Measurements from ENCODE around the gene GPN2. TPM values are rescaled to one million over a fixed set of nuclear protein-coding genes. Genes with fewer than 3 reads are reported as not detected.

GPN2 gene
- total RNA-seq, 2 experiments from 2014 or later = 29.4 to 31.4 TPM

GRCh38 chr1:26913754-26914619, 23.9 kb upstream of the GPN2 start, which contains the start of gene NR0B2:
TSS of gene NR0B2 (minus strand) at chr1:26913975. CDS start at chr1:26913940, 35 bp downstream.
- DNase-seq = no peak
- H3K36me3 Mint-ChIP-seq (ENCODE audit: low read depth) = no peaks in the 10 kb centered on the region
- H3K4me3 Mint-ChIP-seq = no peak within 1 kb of the TSS

DNA sequence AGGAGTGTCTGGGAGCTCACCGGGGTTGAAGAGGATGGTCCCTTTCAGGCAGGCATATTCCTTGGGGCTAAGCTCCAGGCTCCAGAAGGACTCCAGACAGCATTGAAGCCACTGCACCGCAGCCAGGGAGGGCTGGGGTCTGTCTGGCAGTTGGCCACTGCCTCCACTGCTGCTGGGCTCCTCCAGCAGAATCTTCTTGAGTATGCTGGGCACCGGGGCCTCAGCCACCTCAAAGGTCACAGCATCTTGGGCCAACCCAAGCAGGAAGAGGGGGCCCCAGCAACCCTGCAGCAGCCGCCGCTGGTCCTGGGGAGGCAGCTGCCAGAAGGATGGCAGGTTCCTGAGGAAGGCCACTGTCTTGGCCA, 23.3 kb upstream of the GPN2 start:
- POLR2A ChIA-PET = interaction anchor here (1.6 to 2.0 kb wide), 2 partner anchors 11 to 23 kb away, joined by 3 to 7 read pairs; partner anchors contain the start of gene GPN2
- H3K4me1 Mint-ChIP-seq = no peaks in the 10 kb centered on the region

More at GRCh38 chr1:26913754-26914619, 23.9 kb upstream of the GPN2 start, which contains the start of gene NR0B2:
- Mint-ChIP-seq H3K4me1 (no peaks in the 10 kb centered on the region), H3K27me3 (peaks cover 5% of the 10 kb centered on the region), H3K9me3 (no peaks in the 10 kb centered on the region), H3K27ac (no peak within 1 kb of the TSS)
- ChIA-PET POLR2A (interaction anchor here (1.4 to 2.0 kb wide), 3 partner anchors 10 to 24 kb away, joined by 3 to 7 read pairs (median 4); partner anchors contain the start of genes GPATCH3 and GPN2), CTCF (no interaction called here)

GRCh38 chr1:26912147-26912490, 22.0 kb upstream of the GPN2 start:
- Mint-ChIP-seq H3K36me3 (ENCODE audit: low read depth) (no peaks in the 10 kb centered on the region), H3K27ac (no peak overlapping the region), H3K4me3 (no peak overlapping the region), H3K4me1 (no peaks in the 10 kb centered on the region), H3K27me3 (peaks cover 7% of the 10 kb centered on the region), H3K9me3 (no peaks in the 10 kb centered on the region)
- ChIA-PET CTCF (interaction anchor here (1.2 kb wide), 1 partner anchor 11 kb away, joined by 4 read pairs; the partner anchor contains the start of gene GPATCH3), POLR2A (interaction anchor here (1.0 to 2.0 kb wide), 2 partner anchors 12 to 22 kb away, joined by 4 to 7 read pairs; partner anchors contain the start of genes GPATCH3 and GPN2)
- DNase-seq = no peak

More for the DNA sequence above, 23.3 kb upstream of the GPN2 start:
- CTCF ChIA-PET = interaction anchor here (1.2 kb wide), 1 partner anchor 13 kb away, joined by 4 read pairs; the partner anchor contains the start of gene GPATCH3
- no peaks in the 10 kb centered on the region for H3K36me3 Mint-ChIP-seq (ENCODE audit: low read depth)
- no peaks in the 10 kb centered on the region for H3K9me3 Mint-ChIP-seq
- H3K27me3 Mint-ChIP-seq = peaks cover 5% of the 10 kb centered on the region
- no peak for DNase-seq
- H3K27ac Mint-ChIP-seq = no peak overlapping the region
- no peak overlapping the region for H3K4me3 Mint-ChIP-seq

- Mint-ChIP-seq H3K9me3 (no peaks in the 10 kb centered on the region), H3K4me1 (no peaks in the 10 kb centered on the region), H3K4me3 (no peak overlapping the region), H3K36me3 (ENCODE audit: low read depth) (no peaks in the 10 kb centered on the region), H3K27me3 (peaks cover 11% of the 10 kb centered on the region), H3K27ac (no peak overlapping the region)
- no peak for DNase-seq
- CTCF ChIA-PET = no interaction called here
- POLR2A ChIA-PET = no interaction called here
Observed at GRCh38 chr1:26911399-26912146, 21.5 kb upstream of the GPN2 start.

DNA sequence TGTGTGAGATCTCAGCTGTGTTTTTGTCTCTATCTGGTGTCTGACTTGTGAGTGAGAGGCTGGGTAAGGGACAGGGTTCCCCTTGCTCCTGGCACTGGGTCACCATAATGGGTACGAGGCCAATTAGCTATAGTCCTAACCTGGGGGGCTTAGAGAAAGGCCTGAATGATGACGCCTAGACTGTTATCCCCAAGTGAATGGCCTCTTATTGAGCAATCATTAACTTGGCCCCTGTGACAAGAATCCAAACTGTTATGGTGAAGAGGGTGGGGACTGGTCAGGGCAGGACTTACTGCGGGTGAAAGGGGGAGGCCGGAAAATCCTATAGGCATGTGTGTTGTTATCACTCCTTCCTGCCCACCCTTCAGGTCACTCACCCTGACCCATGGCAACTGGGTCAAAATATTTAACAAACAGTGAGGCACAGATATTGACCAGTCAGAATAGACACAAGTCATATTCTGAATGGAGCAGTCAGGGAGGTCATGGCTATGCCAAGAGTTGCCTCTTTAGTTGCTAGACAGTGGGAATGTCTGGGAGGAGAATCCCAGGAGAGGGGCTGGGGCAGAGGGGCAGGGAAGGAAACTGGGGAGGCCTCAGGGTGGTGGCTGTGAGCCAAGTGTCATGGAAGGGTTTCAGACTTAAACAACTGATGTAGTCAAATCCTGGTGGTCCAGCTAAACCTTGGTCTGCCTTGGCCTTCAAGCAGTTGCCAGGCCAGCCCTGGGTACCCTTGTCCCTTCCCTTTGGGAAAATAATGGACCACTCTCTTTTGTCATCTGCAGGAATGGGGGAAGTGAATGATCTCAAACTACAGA, 20.5 kb upstream of the GPN2 start:
- H3K27me3 Mint-ChIP-seq = peaks cover 11% of the 10 kb centered on the region
- no peak for DNase-seq
- H3K4me3 Mint-ChIP-seq = no peak overlapping the region
- H3K4me1 Mint-ChIP-seq = no peaks in the 10 kb centered on the region
- H3K36me3 Mint-ChIP-seq (ENCODE audit: low read depth) = no peaks in the 10 kb centered on the region
- no peak overlapping the region for H3K27ac Mint-ChIP-seq
- ChIA-PET CTCF (no interaction called here), POLR2A (interaction anchor here (2.4 kb wide), 1 partner anchor 10 kb away, joined by 15 read pairs; the partner anchor contains the start of gene GPATCH3)
- no peaks in the 10 kb centered on the region for H3K9me3 Mint-ChIP-seq

DNA sequence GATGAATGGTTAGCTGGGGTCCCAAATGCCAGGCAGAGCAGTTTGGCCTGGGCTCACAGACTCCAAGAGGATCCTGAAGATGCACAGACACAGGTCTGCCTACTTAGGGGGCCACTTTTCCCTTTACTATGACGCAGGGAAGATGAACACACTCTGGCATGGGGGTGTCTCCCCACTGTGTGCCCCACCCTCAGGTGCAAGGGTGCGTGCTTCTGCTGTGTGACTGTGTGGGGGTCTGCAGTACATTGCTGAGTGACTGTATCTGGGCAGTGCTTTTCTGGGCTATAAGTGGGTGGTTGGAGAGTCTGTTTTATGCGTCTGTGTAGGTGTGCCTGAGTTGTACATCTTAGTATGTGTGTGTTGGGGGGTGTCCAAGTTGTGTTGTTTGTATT, 19.9 kb upstream of the GPN2 start:
- peaks cover 11% of the 10 kb centered on the region for H3K27me3 Mint-ChIP-seq
- CTCF ChIA-PET = interaction anchor here (0.6 kb wide), 1 partner anchor 266 kb away, joined by 3 read pairs; no protein-coding TSS in a partner anchor
- POLR2A ChIA-PET = interaction anchor here (2.4 kb wide), 1 partner anchor 10 kb away, joined by 15 read pairs; the partner anchor contains the start of gene GPATCH3
- no peaks in the 10 kb centered on the region for H3K9me3 Mint-ChIP-seq
- no peak for DNase-seq
- no peaks in the 10 kb centered on the region for H3K4me1 Mint-ChIP-seq
- no peak overlapping the region for H3K4me3 Mint-ChIP-seq
- no peaks in the 10 kb centered on the region for H3K36me3 Mint-ChIP-seq (ENCODE audit: low read depth)
- H3K27ac Mint-ChIP-seq = no peak overlapping the region

DNA sequence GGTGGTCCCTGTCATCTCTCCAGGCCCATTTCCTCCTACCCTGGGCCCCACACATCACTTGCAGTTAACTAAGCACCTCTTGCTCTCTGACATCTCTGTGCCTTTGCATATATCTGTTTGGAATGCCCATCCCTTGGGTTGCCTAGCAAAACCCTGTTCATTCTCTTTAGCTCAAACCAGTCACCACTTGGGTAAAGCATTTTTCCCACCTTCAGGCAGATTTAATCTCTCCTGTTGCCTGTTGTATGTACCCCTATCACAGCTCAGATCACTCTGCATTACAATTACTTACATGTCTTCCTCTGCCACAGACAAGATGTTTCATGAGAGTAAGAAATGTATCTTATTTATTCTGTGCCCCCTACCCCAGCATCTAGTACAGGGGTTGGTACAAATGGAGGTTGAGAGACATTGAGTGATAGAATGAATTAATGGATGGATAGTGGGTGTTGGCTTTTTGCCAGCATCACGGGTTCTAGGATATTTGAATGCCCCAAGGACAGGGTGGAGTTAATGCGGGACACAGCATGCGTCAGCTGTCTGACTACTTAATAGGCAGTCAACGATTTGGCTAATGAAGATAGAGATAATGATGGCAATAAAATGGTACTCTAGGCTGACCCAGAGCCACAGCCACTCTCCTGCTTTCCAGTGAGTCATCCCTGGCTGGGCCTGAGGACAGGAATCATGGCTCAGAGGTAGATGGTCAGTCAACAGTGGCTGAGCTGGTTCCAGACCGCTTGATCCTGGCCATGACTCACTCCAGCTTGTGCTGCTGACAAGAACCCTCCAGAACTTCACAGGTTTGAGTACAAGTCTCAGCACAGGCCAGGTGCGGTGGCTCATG, 17.2 kb upstream of the GPN2 start:
- Mint-ChIP-seq H3K4me1 (peaks cover 2% of the 10 kb centered on the region), H3K27me3 (peaks cover 11% of the 10 kb centered on the region), H3K36me3 (ENCODE audit: low read depth) (no peaks in the 10 kb centered on the region), H3K4me3 (no peak overlapping the region), H3K9me3 (no peaks in the 10 kb centered on the region), H3K27ac (no peak overlapping the region)
- ChIA-PET CTCF (no interaction called here), POLR2A (interaction anchor here (1.7 kb wide), 1 partner anchor 42 kb away, joined by 4 read pairs; no protein-coding TSS in a partner anchor)
- no peak for DNase-seq

DNA sequence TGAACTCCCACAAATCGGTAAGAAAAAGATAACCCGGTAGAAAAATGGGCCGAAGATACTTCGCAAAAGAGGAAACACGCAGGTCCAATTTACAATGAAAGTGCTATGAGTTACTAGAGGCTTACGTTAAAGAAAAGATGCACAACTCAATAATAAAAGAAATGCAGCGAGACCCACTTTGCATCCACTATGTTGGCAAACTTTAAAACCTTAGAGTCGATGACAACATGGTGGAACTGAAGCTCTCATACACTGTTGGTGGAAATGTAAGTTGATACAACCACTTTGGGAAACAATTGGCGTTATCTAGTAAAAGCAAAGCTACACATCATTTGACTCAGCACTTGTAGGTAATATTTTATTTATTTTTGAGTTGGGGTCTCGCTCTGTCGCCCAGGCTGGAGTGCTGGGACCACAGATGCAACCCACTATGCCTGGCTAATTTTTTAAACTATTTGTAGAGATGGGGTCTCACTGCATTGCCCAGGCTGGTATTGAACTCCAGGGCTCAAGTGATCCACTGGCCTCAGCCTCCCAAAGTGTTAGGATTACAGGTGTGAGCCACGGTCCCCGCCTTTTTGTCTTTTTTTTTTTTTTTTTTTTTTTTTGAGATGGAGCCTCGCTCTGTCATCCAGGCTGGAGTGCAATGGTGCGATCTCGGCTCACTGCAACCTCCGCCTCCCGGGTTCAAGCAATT, 10.9 kb upstream of the GPN2 start:
- peaks cover 11% of the 10 kb centered on the region for H3K36me3 Mint-ChIP-seq (ENCODE audit: low read depth)
- DNase-seq = no peak
- peaks cover 39% of the 10 kb centered on the region for H3K4me1 Mint-ChIP-seq
- peak overlapping the region; percentile 82 for H3K4me3 Mint-ChIP-seq
- no peaks in the 10 kb centered on the region for H3K9me3 Mint-ChIP-seq
- POLR2A ChIA-PET = interaction anchor here (0.6 to 4.3 kb wide), 26 partner anchors 8 to 830 kb away, joined by 3 to 97 read pairs (median 4); partner anchors contain the start of genes GPN2, HMGN2, NUDC and PIGV
- peak overlapping the region; percentile 92 for H3K27ac Mint-ChIP-seq
- no peaks in the 10 kb centered on the region for H3K27me3 Mint-ChIP-seq
- CTCF ChIA-PET = interaction anchor here (1.0 to 2.4 kb wide), 7 partner anchors 10 to 731 kb away, joined by 3 to 12 read pairs (median 4); partner anchors contain the start of genes GPN2, NUDC and ZNF593

DNA sequence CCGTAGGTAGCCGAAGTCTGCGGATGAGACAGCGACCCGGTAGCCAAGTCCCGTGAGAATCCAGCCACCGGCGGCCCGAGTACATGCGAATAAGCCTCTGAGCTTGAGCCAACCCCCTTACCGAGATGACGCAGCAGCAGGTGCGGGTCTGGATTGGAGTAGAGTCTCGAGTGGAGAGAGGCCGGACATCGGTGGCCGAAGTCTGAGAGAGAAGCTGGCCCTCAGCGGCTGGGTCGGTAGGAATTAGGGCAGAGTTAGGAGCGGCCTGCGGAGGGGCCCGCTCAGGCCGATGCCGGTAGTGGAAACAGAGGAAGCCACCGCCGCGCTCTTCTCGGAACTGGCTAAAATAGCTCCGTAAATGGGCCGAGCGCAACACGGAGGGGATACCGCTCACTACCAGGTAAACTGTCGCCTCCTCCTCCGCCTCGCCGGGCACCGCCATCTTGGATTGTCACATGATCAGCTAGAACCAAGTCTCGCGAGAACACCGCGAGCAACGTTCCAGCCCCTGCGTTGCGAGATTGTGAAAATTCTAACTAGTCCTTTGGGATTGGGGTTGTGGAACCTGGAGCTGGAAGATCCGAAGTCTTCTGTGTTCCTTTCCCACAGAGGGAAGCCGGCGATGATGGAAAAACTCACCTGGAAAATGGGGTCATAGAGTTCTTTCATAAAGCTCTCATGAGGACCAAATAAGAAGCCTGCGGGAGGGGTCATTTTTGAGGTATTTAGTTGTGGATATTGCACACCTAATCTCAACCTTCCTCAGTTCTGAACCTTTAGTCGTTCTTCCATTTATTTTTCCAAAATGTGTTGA, 10.1 kb upstream of the GPN2 start, which contains the start of gene GPATCH3:
Gene GPATCH3, minus strand, starts transcription at position 467 of the 814 bp plus-strand sequence. Its CDS starts 25 bp downstream, at position 442.
- peak; percentile 90 for DNase-seq
- Mint-ChIP-seq H3K36me3 (ENCODE audit: low read depth) (peaks cover 14% of the 10 kb centered on the region), H3K27me3 (no peaks in the 10 kb centered on the region), H3K27ac (peak within 1 kb of the TSS; percentile 92), H3K4me1 (peaks cover 39% of the 10 kb centered on the region), H3K4me3 (peak within 1 kb of the TSS; percentile 82), H3K9me3 (no peaks in the 10 kb centered on the region)
- CTCF ChIA-PET = interaction anchor here (1.0 to 2.4 kb wide), 12 partner anchors 9 to 730 kb away, joined by 3 to 12 read pairs (median 4); partner anchors contain the start of genes GPN2, NUDC, SLC9A1 and ZNF593
- POLR2A ChIA-PET = interaction anchor here (0.6 to 4.3 kb wide), 33 partner anchors 8 to 831 kb away, joined by 3 to 97 read pairs (median 4); partner anchors contain the start of genes GPN2, HMGN2, NR0B2 and NUDC

- H3K4me3 Mint-ChIP-seq = no peak overlapping the region
- H3K36me3 Mint-ChIP-seq (ENCODE audit: low read depth) = peaks cover 34% of the 10 kb centered on the region
- H3K4me1 Mint-ChIP-seq = peaks cover 38% of the 10 kb centered on the region
- no peaks in the 10 kb centered on the region for H3K9me3 Mint-ChIP-seq
- no peak overlapping the region for H3K27ac Mint-ChIP-seq
- no peaks in the 10 kb centered on the region for H3K27me3 Mint-ChIP-seq
- ChIA-PET CTCF (no interaction called here), POLR2A (interaction anchor here (4.3 kb wide), 1 partner anchor 9 kb away, joined by 97 read pairs; the partner anchor contains the start of gene GPN2)
- DNase-seq = no peak
Observed at GRCh38 chr1:26897351-26897750, 7.3 kb upstream of the GPN2 start.

All from activated CD4-positive, alpha-beta memory T cell treated with anti-CD3 and anti-CD28 coated beads, Interleukin-2, amount 10 ng/mL, durations not matched to agents 7 days and 5 days (primary cell).